Large intestine (tissue), 3 donors: ENCODE data around the gene ITGB3. TPM values are rescaled to one million over a fixed set of nuclear protein-coding genes. Genes with fewer than 3 reads are reported as not detected.
A peak's percentile ranks its signal among the peaks of the same experiment; 100 is the strongest.

Source experiments
- DNase-seq, 2 donors: peaks; one replicate each; pipeline versions ENCODE4 v3.0.0 to v3.0.0-alpha.2; 2013
- H3K27ac ChIP-seq: one replicate; pipeline ENCODE4 v1.5.1; 2013; ENCODE audit warnings: low read length
- H3K27me3 ChIP-seq: 2 replicates; pipeline ENCODE4 v1.6.1; 2013; ENCODE audit warnings: low read length; ENCODE audit not compliant: control insufficient read depth, insufficient read depth
- H3K36me3 ChIP-seq: 2 replicates; pipeline ENCODE4 v1.6.1; 2013; ENCODE audit warnings: low read length; ENCODE audit not compliant: control insufficient read depth, insufficient read depth
- H3K4me1 ChIP-seq: one replicate; pipeline ENCODE4 v1.6.1; 2013; ENCODE audit warnings: low read length; ENCODE audit not compliant: control insufficient read depth, insufficient read depth
- H3K4me3 ChIP-seq: one replicate; pipeline ENCODE4 v1.5.1; 2013; ENCODE audit warnings: low read length
- H3K9me3 ChIP-seq: one replicate; pipeline ENCODE4 v1.6.1; 2013; ENCODE audit warnings: mild to moderate bottlenecking, low read depth, low read length, moderate library complexity; ENCODE audit not compliant: control insufficient read depth
- WGBS: methylation state at CpG from one replicate; pipeline ENCODE4 v1.1.5; 2013; ENCODE audit warnings: low lambda C conversion rate; ENCODE audit not compliant: insufficient coverage; 5-methylcytosine and 5-hydroxymethylcytosine counted together
- polyA plus RNA-seq: library from polyadenylated mRNA; unstranded; fragments of 120-200 nt; gene quantifications from one replicate; pipeline ENCODE4 v1.2.1, GENCODE V29; 2013

ITGB3 gene
- polyA plus RNA-seq, 1 donor, result 5.6 TPM

- Histone ChIP-seq H3K27ac (no peak overlapping the region), H3K4me1 (no peaks in the 10 kb centered on the region), H3K36me3 (no peaks in the 10 kb centered on the region), H3K27me3 (no peaks in the 10 kb centered on the region), H3K9me3 (peaks cover under 1% of the 10 kb centered on the region), H3K4me3 (no peak overlapping the region)
- no CpG with 5 or more reads among the region's 3 CpGs for WGBS
- no peak for DNase-seq
Measured at GRCh38 chr17:47231334-47231733, 22.3 kb upstream of the ITGB3 start.

GRCh38 chr17:47231866-47232265, 21.8 kb upstream of the ITGB3 start:
- H3K4me1 ChIP-seq, result no peaks in the 10 kb centered on the region
- H3K36me3 ChIP-seq, result no peaks in the 10 kb centered on the region
- peaks cover 3% of the 10 kb centered on the region for H3K9me3 ChIP-seq
- DNase-seq, result no peak
- no CpG with 5 or more reads among the region's 3 CpGs for WGBS
- H3K27ac ChIP-seq, result no peak overlapping the region
- H3K4me3 ChIP-seq, result no peak overlapping the region
- no peaks in the 10 kb centered on the region for H3K27me3 ChIP-seq

GRCh38 chr17:47232465-47232864, 21.2 kb upstream of the ITGB3 start:
- DNase-seq, result no peak
- Histone ChIP-seq H3K9me3 (peaks cover 8% of the 10 kb centered on the region), H3K4me1 (no peaks in the 10 kb centered on the region), H3K27ac (no peak overlapping the region), H3K4me3 (no peak overlapping the region), H3K36me3 (no peaks in the 10 kb centered on the region), H3K27me3 (no peaks in the 10 kb centered on the region)
- WGBS, result no CpG with 5 or more reads among the region's 2 CpGs

- Histone ChIP-seq H3K27ac (no peak overlapping the region), H3K9me3 (peaks cover 17% of the 10 kb centered on the region), H3K27me3 (no peaks in the 10 kb centered on the region), H3K36me3 (no peaks in the 10 kb centered on the region), H3K4me1 (peaks cover 9% of the 10 kb centered on the region), H3K4me3 (no peak overlapping the region)
- DNase-seq, result peak in 1 of 2 donors; percentile 8
- no CpG with 5 or more reads among the region's 3 CpGs for WGBS
Measured at GRCh38 chr17:47235506-47235905, 18.1 kb upstream of the ITGB3 start.

GRCh38 chr17:47235923-47236322, 17.7 kb upstream of the ITGB3 start:
- Histone ChIP-seq H3K27ac (no peak overlapping the region), H3K27me3 (no peaks in the 10 kb centered on the region), H3K9me3 (peaks cover 17% of the 10 kb centered on the region), H3K4me1 (peaks cover 9% of the 10 kb centered on the region), H3K4me3 (no peak overlapping the region), H3K36me3 (no peaks in the 10 kb centered on the region)
- WGBS, result 86% methylated on average over 1 of the region's 2 CpGs
- DNase-seq, result no peak

- Histone ChIP-seq H3K4me1 (peaks cover 9% of the 10 kb centered on the region), H3K27me3 (no peaks in the 10 kb centered on the region), H3K4me3 (no peak overlapping the region), H3K36me3 (no peaks in the 10 kb centered on the region), H3K9me3 (peaks cover 17% of the 10 kb centered on the region), H3K27ac (no peak overlapping the region)
- WGBS, result no CpG with 5 or more reads among the region's 7 CpGs
- DNase-seq, result no peak
Measured at GRCh38 chr17:47237841-47238240, 15.8 kb upstream of the ITGB3 start.

GRCh38 chr17:47238321-47239010, 15.2 kb upstream of the ITGB3 start:
- Histone ChIP-seq H3K36me3 (no peaks in the 10 kb centered on the region), H3K27me3 (no peaks in the 10 kb centered on the region), H3K4me3 (no peak overlapping the region), H3K4me1 (peaks cover 9% of the 10 kb centered on the region), H3K9me3 (peaks cover 17% of the 10 kb centered on the region), H3K27ac (no peak overlapping the region)
- DNase-seq, result no peak
- 100% methylated on average over 2 of the region's 29 CpGs for WGBS

GRCh38 chr17:47239619-47239966, 14.0 kb upstream of the ITGB3 start:
- peak overlapping the region; percentile 58 for H3K27ac ChIP-seq
- H3K27me3 ChIP-seq, result no peaks in the 10 kb centered on the region
- peaks cover 17% of the 10 kb centered on the region for H3K9me3 ChIP-seq
- no peak overlapping the region for H3K4me3 ChIP-seq
- peaks cover 9% of the 10 kb centered on the region for H3K4me1 ChIP-seq
- no CpG with 5 or more reads among the region's 7 CpGs for WGBS
- no peaks in the 10 kb centered on the region for H3K36me3 ChIP-seq
- peak in 1 of 2 donors; percentile 60 for DNase-seq

GRCh38 chr17:47239967-47240651, 13.5 kb upstream of the ITGB3 start:
- Histone ChIP-seq H3K36me3 (no peaks in the 10 kb centered on the region), H3K9me3 (peaks cover 17% of the 10 kb centered on the region), H3K27ac (peak overlapping the region; percentile 58), H3K4me3 (no peak overlapping the region), H3K4me1 (peaks cover 9% of the 10 kb centered on the region), H3K27me3 (no peaks in the 10 kb centered on the region)
- peak; percentile 54 to 79 for DNase-seq
- WGBS, result no CpG with 5 or more reads among the region's 3 CpGs

- peaks cover 9% of the 10 kb centered on the region for H3K4me1 ChIP-seq
- DNase-seq, result no peak
- H3K9me3 ChIP-seq, result peaks cover 17% of the 10 kb centered on the region
- H3K36me3 ChIP-seq, result no peaks in the 10 kb centered on the region
- H3K4me3 ChIP-seq, result no peak overlapping the region
- 100% methylated on average over 1 of the region's 3 CpGs for WGBS
- no peak overlapping the region for H3K27ac ChIP-seq
- H3K27me3 ChIP-seq, result no peaks in the 10 kb centered on the region
Measured at GRCh38 chr17:47240806-47241205, 12.8 kb upstream of the ITGB3 start.

- H3K4me1 ChIP-seq, result peaks cover 9% of the 10 kb centered on the region
- no peak for DNase-seq
- no CpG with 5 or more reads among the region's 2 CpGs for WGBS
- H3K27me3 ChIP-seq, result no peaks in the 10 kb centered on the region
- no peak overlapping the region for H3K27ac ChIP-seq
- no peaks in the 10 kb centered on the region for H3K36me3 ChIP-seq
- no peak overlapping the region for H3K4me3 ChIP-seq
- H3K9me3 ChIP-seq, result peaks cover 7% of the 10 kb centered on the region
Measured at GRCh38 chr17:47242648-47243047, 11.0 kb upstream of the ITGB3 start.
